Panc1 (cell line): Measurements from ENCODE around the gene CAVIN3.

ENCODE experiments used
- POLR2AphosphoS5 ChIP-seq: IDR thresholded peaks from 2 replicates; pipeline ENCODE4 v1.6.1; 2012; ENCODE audit warnings: mild to moderate bottlenecking, low read depth, low read length, moderate library complexity
- TF ChIP-seq, protein P1 (sequence below): fragments of 450-650 bp; IDR thresholded peaks from 2 replicates; pipeline ENCODE4 v1.5.1; 2017; ENCODE audit warnings: mild to moderate bottlenecking

DNA sequence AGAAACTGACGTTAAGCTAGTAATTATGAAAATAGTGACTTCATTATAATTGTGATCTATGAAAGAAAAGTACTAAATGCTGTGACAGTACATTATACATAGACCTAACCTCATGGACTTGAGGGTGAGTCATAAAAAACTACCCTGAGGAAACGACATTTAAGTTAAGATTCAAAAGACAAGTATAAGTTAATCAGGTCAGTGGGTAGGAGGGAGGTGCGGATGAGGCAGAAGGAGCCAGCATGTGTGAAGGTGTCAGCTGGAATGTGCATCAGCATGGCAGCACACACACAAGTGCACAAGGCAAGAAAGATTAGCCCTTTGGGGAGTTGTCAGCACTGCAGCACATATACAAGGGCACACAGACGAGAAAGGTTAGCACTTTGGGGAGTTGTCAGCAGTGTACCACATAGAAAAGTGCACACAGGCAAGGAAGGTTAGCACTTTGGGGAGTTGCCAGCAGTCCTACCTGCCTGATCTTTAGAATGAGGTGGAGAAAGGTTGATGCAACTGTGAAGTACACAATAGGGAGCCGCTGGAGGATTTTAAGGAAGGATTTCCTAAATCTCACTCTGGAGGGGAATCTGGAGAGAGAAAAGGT, 31.6 kb upstream of the CAVIN3 start:
- TF ChIP-seq, protein P1, sequence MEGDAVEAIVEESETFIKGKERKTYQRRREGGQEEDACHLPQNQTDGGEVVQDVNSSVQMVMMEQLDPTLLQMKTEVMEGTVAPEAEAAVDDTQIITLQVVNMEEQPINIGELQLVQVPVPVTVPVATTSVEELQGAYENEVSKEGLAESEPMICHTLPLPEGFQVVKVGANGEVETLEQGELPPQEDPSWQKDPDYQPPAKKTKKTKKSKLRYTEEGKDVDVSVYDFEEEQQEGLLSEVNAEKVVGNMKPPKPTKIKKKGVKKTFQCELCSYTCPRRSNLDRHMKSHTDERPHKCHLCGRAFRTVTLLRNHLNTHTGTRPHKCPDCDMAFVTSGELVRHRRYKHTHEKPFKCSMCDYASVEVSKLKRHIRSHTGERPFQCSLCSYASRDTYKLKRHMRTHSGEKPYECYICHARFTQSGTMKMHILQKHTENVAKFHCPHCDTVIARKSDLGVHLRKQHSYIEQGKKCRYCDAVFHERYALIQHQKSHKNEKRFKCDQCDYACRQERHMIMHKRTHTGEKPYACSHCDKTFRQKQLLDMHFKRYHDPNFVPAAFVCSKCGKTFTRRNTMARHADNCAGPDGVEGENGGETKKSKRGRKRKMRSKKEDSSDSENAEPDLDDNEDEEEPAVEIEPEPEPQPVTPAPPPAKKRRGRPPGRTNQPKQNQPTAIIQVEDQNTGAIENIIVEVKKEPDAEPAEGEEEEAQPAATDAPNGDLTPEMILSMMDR, result no peak
- no peak for TF ChIP-seq POLR2AphosphoS5
